ENCODE results near the gene GUCA1A.
"Not testable (repeated sequence)": the region's sequence is repeated elsewhere in the genome, so short reads cannot be mapped to it uniquely, and the experiment has no call there.

GUCA1A gene

DNA sequence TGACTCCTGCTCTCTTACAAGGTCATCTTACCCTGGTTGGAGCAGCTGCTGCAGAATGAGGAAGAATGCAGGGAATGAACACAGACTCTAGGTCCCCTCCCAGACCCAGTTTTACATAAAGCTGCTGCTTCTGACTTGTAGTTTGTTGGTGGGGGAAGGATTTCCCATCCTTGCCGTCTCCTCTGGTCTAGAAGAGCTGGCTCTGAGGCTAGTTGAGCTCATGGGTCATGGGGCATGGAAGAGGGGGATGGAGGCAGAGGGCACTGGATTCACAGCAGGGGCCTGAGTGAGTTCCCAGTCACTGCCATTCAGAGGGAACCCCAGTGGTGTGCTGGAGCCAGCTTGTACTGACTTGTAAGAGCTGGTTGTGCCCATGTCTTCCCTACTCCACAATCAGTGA, 9.2 kb upstream of the GUCA1A start:
- Histone ChIP-seq H3K4me1 (ENCODE audit: control insufficient read depth, insufficient read depth, low read length) (peaks cover 11% of the 10 kb centered on the region), H3K9me3 (ENCODE audit: control insufficient read depth, insufficient read depth, low read length) (no peaks in the 10 kb centered on the region), H3K27me3 (ENCODE audit: control insufficient read depth, insufficient read depth, low read length) (no peaks in the 10 kb centered on the region), H3K9ac (ENCODE audit: low read depth, low read length) (no peak overlapping the region), H3K36me3 (ENCODE audit: control insufficient read depth, insufficient read depth, low read length) (no peaks in the 10 kb centered on the region), H3K4me3 (ENCODE audit: low read depth, low read length) (no peak overlapping the region)

DNA sequence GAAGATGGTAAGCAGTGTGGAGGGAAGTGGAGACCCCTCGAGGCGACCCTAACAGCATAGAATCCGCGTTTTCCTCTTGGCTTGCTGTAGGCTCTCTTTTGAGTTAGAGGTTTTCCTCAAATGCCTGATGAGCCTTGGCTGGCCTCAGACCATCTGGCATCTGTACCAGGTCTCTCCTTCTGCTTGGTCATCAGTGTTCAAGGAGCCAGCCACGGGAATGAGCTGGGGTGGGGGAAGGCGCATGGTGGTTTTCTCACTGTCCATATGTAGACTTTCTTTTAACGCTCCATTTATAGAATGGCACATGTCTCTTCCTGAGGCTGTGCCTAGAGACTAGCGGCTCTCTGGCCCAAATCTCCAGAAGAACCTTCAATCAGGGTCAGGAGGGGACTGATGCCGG, 8.1 kb upstream of the GUCA1A start:
- Histone ChIP-seq H3K9me3 (ENCODE audit: control insufficient read depth, insufficient read depth, low read length) (no peaks in the 10 kb centered on the region), H3K27me3 (ENCODE audit: control insufficient read depth, insufficient read depth, low read length) (no peaks in the 10 kb centered on the region), H3K9ac (ENCODE audit: low read depth, low read length) (no peak overlapping the region)

DNA sequence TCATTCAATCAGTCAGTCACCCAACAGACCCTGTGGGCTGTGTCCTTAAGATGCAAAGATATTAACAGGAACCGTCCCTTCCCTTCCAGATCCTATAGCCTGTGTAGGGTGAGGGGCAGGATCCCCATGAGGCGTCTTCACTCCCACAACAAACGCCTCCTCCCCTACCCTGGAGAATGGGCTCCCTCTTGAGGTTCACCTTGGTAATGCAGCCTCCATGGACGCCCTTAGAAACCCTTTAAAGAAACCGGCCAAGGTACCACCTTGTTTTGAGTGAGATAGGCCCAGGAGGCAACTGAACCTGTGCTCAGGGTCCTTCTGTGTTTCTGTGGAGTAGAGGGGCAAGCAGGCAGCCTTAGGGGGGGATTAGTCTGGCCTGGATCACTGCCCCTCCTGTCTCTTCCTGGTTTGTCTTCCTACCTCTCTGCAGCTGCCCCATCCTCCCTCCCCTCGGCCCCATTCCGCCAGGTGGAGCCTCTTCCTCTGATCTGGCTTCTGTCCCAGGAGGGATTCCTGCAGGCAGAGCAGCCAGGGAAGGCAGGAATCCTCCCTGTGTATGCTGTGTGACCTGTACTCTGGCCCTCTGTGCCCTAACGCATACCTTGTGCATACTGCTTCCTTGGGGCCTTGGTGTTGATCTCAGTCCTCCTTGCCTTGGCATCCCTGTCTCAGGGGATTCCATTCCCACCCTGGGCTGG, 6.6 kb upstream of the GUCA1A start:
- peaks cover 11% of the 10 kb centered on the region for H3K4me1 ChIP-seq (ENCODE audit: control insufficient read depth, insufficient read depth, low read length)
- no peaks in the 10 kb centered on the region for H3K9me3 ChIP-seq (ENCODE audit: control insufficient read depth, insufficient read depth, low read length)
- no peaks in the 10 kb centered on the region for H3K27me3 ChIP-seq (ENCODE audit: control insufficient read depth, insufficient read depth, low read length)
- peak overlapping the region; percentile 38 for H3K9ac ChIP-seq (ENCODE audit: low read depth, low read length)
- H3K4me3 ChIP-seq (ENCODE audit: low read depth, low read length), result no peak overlapping the region
- no peaks in the 10 kb centered on the region for H3K36me3 ChIP-seq (ENCODE audit: control insufficient read depth, insufficient read depth, low read length)

More for the DNA sequence above, 8.1 kb upstream of the GUCA1A start:
- peaks cover 11% of the 10 kb centered on the region for H3K4me1 ChIP-seq (ENCODE audit: control insufficient read depth, insufficient read depth, low read length)
- no peaks in the 10 kb centered on the region for H3K36me3 ChIP-seq (ENCODE audit: control insufficient read depth, insufficient read depth, low read length)
- no peak overlapping the region for H3K4me3 ChIP-seq (ENCODE audit: low read depth, low read length)

DNA sequence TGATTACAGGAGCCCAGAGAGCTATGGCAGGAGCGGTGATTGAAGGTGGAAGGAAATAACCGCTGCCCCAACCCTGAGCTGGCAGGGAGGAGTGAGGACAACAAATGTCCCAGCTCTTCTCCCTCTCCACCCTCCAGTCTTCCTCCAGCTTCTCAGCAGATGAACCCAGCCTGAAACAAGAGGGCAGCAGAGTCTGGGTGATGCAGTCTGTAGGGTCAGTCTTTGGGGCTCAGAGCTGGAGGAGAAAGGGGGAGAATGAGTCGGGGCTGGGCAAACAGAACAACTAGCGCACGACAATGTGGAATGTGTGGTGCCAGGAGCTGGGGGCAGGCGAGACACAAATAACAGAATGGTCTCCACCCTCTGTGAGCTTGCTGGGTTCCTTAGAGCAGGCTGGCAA, 4.5 kb upstream of the GUCA1A start:
- Histone ChIP-seq H3K9ac (ENCODE audit: low read depth, low read length) (no peak overlapping the region), H3K9me3 (ENCODE audit: control insufficient read depth, insufficient read depth, low read length) (no peaks in the 10 kb centered on the region), H3K4me3 (ENCODE audit: low read depth, low read length) (no peak overlapping the region), H3K4me1 (ENCODE audit: control insufficient read depth, insufficient read depth, low read length) (peaks cover 6% of the 10 kb centered on the region), H3K27me3 (ENCODE audit: control insufficient read depth, insufficient read depth, low read length) (no peaks in the 10 kb centered on the region), H3K36me3 (ENCODE audit: control insufficient read depth, insufficient read depth, low read length) (no peaks in the 10 kb centered on the region)

DNA sequence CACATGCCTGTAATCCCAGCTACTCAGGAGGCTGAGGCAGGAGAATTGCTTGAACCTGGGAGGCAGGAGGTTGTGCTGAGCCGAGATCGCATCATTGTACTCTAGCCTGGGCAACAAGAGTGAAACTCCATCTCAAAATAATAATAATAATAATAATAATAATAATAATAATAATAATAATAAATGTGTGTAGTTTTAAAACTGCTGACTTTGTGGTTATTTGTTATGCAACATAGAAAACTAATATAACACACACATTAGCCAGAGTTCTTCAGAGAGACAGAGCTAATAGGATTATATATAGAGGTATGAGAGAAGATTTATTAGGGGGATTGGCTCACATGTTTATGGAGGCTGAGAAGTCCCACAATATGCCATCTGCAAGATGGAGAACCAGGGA, 3.4 kb upstream of the GUCA1A start:
- H3K36me3 ChIP-seq (ENCODE audit: control insufficient read depth, insufficient read depth, low read length); H3K27me3 ChIP-seq (ENCODE audit: control insufficient read depth, insufficient read depth, low read length); H3K9me3 ChIP-seq (ENCODE audit: control insufficient read depth, insufficient read depth, low read length); H3K4me3 ChIP-seq (ENCODE audit: low read depth, low read length); H3K4me1 ChIP-seq (ENCODE audit: control insufficient read depth, insufficient read depth, low read length); H3K9ac ChIP-seq (ENCODE audit: low read depth, low read length): not testable (repeated sequence)

DNA sequence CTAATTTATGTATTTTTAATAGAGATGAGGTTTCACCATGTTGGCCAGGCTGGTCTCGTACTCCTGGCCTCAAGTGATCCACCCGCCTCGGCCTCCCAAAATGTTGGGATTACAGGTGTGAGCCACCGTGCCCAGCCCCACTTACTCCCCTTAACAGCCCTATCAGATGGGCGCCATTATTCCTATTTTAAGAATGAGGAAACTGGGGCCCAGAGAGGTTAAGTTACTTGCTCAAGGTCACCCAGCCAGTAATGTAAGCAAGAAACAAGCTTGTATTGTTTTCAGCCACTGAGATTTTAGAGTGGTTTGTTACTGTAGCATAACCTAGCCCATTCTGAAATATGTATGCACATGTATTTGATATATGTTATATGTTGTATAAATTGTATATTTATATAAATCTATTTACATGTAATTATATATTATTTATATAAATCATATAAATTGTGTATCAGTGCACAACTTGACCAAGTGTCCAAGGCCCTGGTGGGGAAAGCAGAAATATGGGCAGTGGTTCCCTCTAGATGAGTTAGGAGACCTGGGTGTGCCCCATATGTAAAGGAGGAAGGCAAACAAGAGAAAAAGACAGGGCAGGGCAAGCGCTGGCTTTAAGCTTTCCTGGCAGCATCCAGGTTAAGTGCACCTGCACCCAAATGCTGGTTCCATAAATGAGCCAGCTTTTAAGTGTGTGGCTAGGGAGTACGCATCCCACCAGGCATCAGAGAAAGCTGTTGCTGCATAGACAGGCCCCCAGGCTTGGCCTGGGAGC, 1.2 kb upstream of the GUCA1A start:
- peaks cover 2% of the 10 kb centered on the region for H3K4me1 ChIP-seq (ENCODE audit: control insufficient read depth, insufficient read depth, low read length)
- no peak overlapping the region for H3K9ac ChIP-seq (ENCODE audit: low read depth, low read length)
- no peaks in the 10 kb centered on the region for H3K9me3 ChIP-seq (ENCODE audit: control insufficient read depth, insufficient read depth, low read length)
- H3K27me3 ChIP-seq (ENCODE audit: control insufficient read depth, insufficient read depth, low read length), result no peaks in the 10 kb centered on the region
- no peak overlapping the region for H3K4me3 ChIP-seq (ENCODE audit: low read depth, low read length)
- H3K36me3 ChIP-seq (ENCODE audit: control insufficient read depth, insufficient read depth, low read length), result no peaks in the 10 kb centered on the region

DNA sequence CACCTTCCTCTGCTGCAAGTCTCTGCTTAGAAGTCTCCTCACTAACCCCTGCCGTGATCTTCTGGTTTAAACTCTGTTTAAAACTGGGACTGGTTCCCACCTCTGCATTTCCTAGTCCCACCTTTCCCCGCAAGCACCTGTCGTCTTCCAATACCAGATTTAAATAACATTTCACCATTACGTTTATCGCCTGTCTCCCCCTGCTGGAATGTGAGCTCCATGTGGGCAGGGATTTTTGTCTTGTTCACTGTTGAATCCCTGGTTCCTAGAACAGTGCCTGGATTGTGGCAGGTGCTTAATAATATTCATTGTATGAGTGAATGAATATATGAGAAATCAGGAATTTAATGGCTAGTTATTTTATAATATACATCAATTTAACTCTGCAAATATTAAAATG, 2.7 kb downstream of the GUCA1A start:
- Histone ChIP-seq H3K4me1 (ENCODE audit: control insufficient read depth, insufficient read depth, low read length) (peaks cover 8% of the 10 kb centered on the region), H3K4me3 (ENCODE audit: low read depth, low read length) (no peak overlapping the region), H3K9me3 (ENCODE audit: control insufficient read depth, insufficient read depth, low read length) (no peaks in the 10 kb centered on the region), H3K9ac (ENCODE audit: low read depth, low read length) (no peak overlapping the region), H3K27me3 (ENCODE audit: control insufficient read depth, insufficient read depth, low read length) (no peaks in the 10 kb centered on the region), H3K36me3 (ENCODE audit: control insufficient read depth, insufficient read depth, low read length) (no peaks in the 10 kb centered on the region)

DNA sequence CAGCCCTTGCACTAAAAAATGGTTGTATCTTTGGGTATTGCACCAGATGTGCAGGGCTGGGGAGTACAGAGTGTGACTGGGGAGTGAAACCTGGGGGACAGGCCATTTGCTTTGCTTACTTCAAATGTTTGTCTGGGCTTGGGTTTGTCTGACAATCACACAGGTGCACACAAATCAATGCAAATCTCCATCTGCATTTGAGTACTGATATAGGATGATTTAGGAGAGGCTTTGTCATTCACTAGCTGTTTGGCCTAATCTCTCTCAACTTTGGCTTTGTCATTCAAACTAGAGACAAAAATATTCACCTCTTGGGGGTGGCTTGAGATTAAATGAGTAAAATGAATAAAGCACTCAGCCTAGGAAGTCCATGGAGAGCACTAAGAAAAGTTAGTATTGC, 3.8 kb downstream of the GUCA1A start:
- Histone ChIP-seq H3K4me3 (ENCODE audit: low read depth, low read length) (peak overlapping the region; percentile 87), H3K36me3 (ENCODE audit: control insufficient read depth, insufficient read depth, low read length) (no peaks in the 10 kb centered on the region), H3K27me3 (ENCODE audit: control insufficient read depth, insufficient read depth, low read length) (no peaks in the 10 kb centered on the region), H3K4me1 (ENCODE audit: control insufficient read depth, insufficient read depth, low read length) (peaks cover 8% of the 10 kb centered on the region), H3K9me3 (ENCODE audit: control insufficient read depth, insufficient read depth, low read length) (no peaks in the 10 kb centered on the region), H3K9ac (ENCODE audit: low read depth, low read length) (no peak overlapping the region)

DNA sequence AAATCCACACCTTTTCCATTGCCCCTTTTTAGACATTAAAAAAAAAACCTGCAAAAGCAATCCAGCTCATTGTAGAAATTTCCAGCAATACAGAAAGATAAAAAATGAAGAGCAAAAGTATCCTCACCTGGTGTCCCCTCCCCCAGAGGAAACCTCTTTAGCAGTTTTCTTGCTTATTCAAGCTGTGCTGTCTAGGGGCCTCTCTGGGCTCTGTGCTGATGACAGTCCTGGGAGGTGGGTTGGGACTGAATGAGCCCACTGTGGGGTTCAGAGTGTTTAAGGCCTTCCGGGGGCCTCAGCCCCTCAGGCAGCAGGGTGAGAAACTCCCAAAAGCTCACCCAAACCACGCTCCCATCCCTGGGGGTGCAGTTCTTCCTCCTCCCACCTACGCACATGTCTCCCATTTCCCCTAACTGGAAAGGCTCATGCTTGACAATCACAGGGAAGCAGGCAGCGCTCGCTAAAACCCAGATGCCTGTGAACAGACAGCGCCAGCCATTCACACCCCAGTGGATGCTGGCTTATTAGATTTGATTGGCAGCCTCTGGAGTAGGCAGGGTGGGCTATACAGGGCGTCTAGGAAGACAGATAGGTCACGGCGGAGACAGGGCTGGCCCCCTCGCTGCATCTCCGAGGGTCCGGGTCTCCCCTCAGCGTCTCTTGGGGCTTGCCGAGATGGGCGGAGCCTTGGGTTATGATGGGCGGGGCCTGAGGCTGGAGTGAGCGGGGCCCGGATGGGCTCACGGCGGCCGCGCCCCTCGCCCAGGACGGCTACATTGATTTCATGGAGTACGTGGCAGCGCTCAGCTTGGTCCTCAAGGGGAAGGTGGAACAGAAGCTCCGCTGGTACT, 4.6 kb downstream of the GUCA1A start:
- H3K9ac ChIP-seq (ENCODE audit: low read depth, low read length), result peak overlapping the region; percentile 79
- H3K36me3 ChIP-seq (ENCODE audit: control insufficient read depth, insufficient read depth, low read length), result no peaks in the 10 kb centered on the region
- peaks cover 8% of the 10 kb centered on the region for H3K4me1 ChIP-seq (ENCODE audit: control insufficient read depth, insufficient read depth, low read length)
- no peaks in the 10 kb centered on the region for H3K9me3 ChIP-seq (ENCODE audit: control insufficient read depth, insufficient read depth, low read length)
- peak overlapping the region; percentile 87 for H3K4me3 ChIP-seq (ENCODE audit: low read depth, low read length)
- no peaks in the 10 kb centered on the region for H3K27me3 ChIP-seq (ENCODE audit: control insufficient read depth, insufficient read depth, low read length)

DNA sequence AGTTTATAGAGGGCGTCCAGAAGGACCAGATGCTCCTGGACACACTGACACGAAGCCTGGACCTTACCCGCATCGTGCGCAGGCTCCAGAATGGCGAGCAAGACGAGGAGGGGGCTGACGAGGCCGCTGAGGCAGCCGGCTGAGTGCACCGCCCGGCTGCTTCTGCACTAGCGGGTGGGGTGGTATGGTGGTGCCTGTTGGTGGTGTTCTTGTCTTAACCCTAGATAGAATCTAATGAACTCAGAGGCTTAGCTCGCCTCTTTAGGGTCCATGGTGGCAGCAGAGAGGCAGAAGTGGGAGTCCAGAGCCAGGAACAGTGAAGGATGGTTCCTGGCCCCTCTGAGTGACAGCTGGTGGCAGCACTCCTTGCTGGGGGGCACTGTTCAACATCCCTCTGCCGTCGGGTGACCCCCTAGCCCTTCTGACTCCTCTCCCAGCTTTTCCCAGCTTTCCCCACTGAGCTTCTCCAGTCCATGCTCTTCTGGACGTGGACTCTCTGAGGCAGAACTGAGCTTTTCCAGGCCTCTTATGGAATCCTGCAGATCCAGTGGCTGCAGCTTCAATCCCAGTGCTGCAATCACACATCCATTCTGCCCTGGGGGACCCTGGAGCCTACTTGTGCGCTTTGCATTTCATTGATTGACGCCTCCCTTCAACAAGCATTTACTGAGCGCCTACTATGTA, 6.2 kb downstream of the GUCA1A start:
- H3K27me3 ChIP-seq (ENCODE audit: control insufficient read depth, insufficient read depth, low read length), result no peaks in the 10 kb centered on the region
- H3K9me3 ChIP-seq (ENCODE audit: control insufficient read depth, insufficient read depth, low read length), result no peaks in the 10 kb centered on the region
- peaks cover 8% of the 10 kb centered on the region for H3K4me1 ChIP-seq (ENCODE audit: control insufficient read depth, insufficient read depth, low read length)
- H3K9ac ChIP-seq (ENCODE audit: low read depth, low read length), result no peak overlapping the region
- H3K36me3 ChIP-seq (ENCODE audit: control insufficient read depth, insufficient read depth, low read length), result no peaks in the 10 kb centered on the region
- peak overlapping the region; percentile 87 for H3K4me3 ChIP-seq (ENCODE audit: low read depth, low read length)

DNA sequence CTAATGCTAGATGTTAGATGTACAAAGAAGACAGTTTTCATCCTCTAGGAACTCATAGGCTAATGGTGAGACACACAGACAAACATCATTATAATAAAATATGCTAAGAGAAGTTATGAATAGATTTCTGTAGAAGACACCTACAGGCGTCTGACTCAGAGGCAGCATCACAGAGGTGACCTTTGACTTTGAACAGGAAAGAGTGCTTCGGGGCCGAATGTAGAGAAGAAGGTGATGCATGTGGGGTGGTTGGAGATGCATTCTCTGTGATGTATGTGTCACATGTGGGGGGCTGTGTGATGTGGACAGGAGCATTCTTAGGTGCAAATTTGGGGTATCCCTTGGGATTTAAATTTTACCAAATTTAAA, 6.8 kb downstream of the GUCA1A start:
- no peaks in the 10 kb centered on the region for H3K36me3 ChIP-seq (ENCODE audit: control insufficient read depth, insufficient read depth, low read length)
- H3K9ac ChIP-seq (ENCODE audit: low read depth, low read length), result no peak overlapping the region
- H3K9me3 ChIP-seq (ENCODE audit: control insufficient read depth, insufficient read depth, low read length), result no peaks in the 10 kb centered on the region
- no peak overlapping the region for H3K4me3 ChIP-seq (ENCODE audit: low read depth, low read length)
- H3K27me3 ChIP-seq (ENCODE audit: control insufficient read depth, insufficient read depth, low read length), result no peaks in the 10 kb centered on the region
- H3K4me1 ChIP-seq (ENCODE audit: control insufficient read depth, insufficient read depth, low read length), result peaks cover 8% of the 10 kb centered on the region

Data from iPS-15b (cell line).